Ovary (tissue), 3 donors: ENCODE measurements around the gene PSMD14.

Source experiments
- EP300 ChIP-seq: sonication (generic); formaldehyde crosslinking; IDR thresholded peaks from one replicate; pipeline ENCODE4 v1.6.1; 2017; ENCODE audit warnings: antibody characterized with exemption
- POLR2A ChIP-seq: fragments of 450-650 bp; IDR thresholded peaks from one replicate; pipeline ENCODE4 v1.6.1; 2017; ENCODE audit warnings: antibody characterized with exemption, mild to moderate bottlenecking, moderate library complexity
- TF ChIP-seq, protein P1 (sequence below), 3 donors: fragments of 450-650 bp in 2 of 3; fragments of 200-600 bp in 1 of 3; IDR thresholded peaks; one replicate each; pipeline versions ENCODE4 v1.5.1 to v1.8.0; 2016 to 2022; ENCODE audit warnings: antibody characterized with exemption in 3 of 3, mild to moderate bottlenecking in 1 of 3
- donor health status: DM: no; HTN: no; CAD: no.

DNA sequence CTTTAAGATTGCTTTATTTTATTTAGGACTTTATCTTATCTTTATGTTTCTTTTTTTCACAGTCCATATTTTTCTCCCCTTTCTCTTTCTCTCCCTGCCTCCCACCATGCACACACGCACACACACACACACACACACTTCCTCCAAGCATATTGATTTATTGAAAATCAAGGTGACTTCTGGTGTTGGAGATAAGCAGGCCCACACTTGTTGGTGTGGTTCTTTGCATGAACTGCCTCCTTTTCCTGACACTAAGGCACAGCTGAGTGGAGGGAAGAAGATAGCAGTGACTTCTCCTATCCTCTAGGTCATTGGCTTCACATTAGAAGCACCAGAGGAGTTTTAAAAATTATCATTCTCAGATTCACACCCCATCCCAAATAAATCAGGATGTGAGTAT, 125.9 kb downstream of the PSMD14 start:
- TF ChIP-seq, protein P1, sequence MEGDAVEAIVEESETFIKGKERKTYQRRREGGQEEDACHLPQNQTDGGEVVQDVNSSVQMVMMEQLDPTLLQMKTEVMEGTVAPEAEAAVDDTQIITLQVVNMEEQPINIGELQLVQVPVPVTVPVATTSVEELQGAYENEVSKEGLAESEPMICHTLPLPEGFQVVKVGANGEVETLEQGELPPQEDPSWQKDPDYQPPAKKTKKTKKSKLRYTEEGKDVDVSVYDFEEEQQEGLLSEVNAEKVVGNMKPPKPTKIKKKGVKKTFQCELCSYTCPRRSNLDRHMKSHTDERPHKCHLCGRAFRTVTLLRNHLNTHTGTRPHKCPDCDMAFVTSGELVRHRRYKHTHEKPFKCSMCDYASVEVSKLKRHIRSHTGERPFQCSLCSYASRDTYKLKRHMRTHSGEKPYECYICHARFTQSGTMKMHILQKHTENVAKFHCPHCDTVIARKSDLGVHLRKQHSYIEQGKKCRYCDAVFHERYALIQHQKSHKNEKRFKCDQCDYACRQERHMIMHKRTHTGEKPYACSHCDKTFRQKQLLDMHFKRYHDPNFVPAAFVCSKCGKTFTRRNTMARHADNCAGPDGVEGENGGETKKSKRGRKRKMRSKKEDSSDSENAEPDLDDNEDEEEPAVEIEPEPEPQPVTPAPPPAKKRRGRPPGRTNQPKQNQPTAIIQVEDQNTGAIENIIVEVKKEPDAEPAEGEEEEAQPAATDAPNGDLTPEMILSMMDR (IDR thresholded peaks at IDR 0.05): no peak
- no peak for TF ChIP-seq POLR2A
- no peak for TF ChIP-seq EP300
